HepG2 (cell line): Measurements from ENCODE around the gene COX4I1. TPM values are rescaled to one million over a fixed set of nuclear protein-coding genes. Genes with fewer than 3 reads are reported as not detected.

ENCODE experiments used
- ATAC-seq: fragments of 200-7000 bp; cut with Tn5 transposase; 3 replicates; pipeline ENCODE4 v1.9.1; 2020; ENCODE audit warnings: mild to moderate bottlenecking, moderate library complexity
- BruUV-seq: library from RNA; stranded (reverse); fragments of 400-500 nt; replicated peaks from 2 replicates; lab custom pipeline; 2021; lab: Mats Ljungman, UMichigan
- CTCF ChIA-PET: fragments of 300-600 bp; formaldehyde crosslinking; extraction: SDS; loops from one replicate; lab custom pipeline; 2021; ENCODE audit warnings: low total read pairs, inconsistent platforms, low intra/inter-chr PET ratio; lab: Yijun Ruan, JAX
- POLR2A ChIA-PET: fragments of 350-600 bp; sonication (Branson Sonifier 250); formaldehyde crosslinking; loops from one replicate; lab custom pipeline; 2020; ENCODE audit warnings: antibody characterized with exemption, inconsistent platforms; lab: Yijun Ruan, JAX
- DNase-seq: peaks from one replicate; pipeline ENCODE4 v3.0.0-alpha.2; 2015; ENCODE audit warnings: low spot score
- FAIRE-seq: peaks from 3 replicates; lab custom pipeline; 2011; peaks lifted over from hg19 to GRCh38; lab: Jason Lieb, UNC
- H2AFZ ChIP-seq: one replicate; pipeline ENCODE4 v1.6.1; 2011; ENCODE audit warnings: low read length, inconsistent platforms
- H3K27ac ChIP-seq: fragments of 300-600 bp; 3 replicates; pipeline ENCODE4 v1.8.0; 2011; ENCODE audit warnings: mixed run types, mild to moderate bottlenecking, mixed read lengths, low read length, inconsistent platforms; ENCODE audit not compliant: insufficient read depth; ENCODE audit errors: extremely low read length
- H3K27me3 ChIP-seq, 2 experiments: fragments of 200-600 bp in 1 of 2; 2 replicates in 1 of 2; 3 replicates in 1 of 2; pipeline versions ENCODE4 v1.6.0 to v1.8.0; 2011; ENCODE audit warnings: low read length in 2 of 2, mild to moderate bottlenecking in 2 of 2, moderate library complexity in 2 of 2, inconsistent platforms in 1 of 2; ENCODE audit not compliant: insufficient read depth in 2 of 2, control insufficient read depth in 1 of 2
- H3K36me3 ChIP-seq, 2 experiments: fragments of 200-600 bp in 1 of 2; replicated peaks in 1 of 2; 2 replicates in 1 of 2; 3 replicates in 1 of 2; pipeline versions ENCODE4 v1.5.1 to v1.8.0; 2011; ENCODE audit warnings: low read length in 2 of 2, inconsistent platforms in 1 of 2; ENCODE audit not compliant: insufficient read depth in 2 of 2, control insufficient read depth in 1 of 2
- H3K4me1 ChIP-seq: 2 replicates; pipeline ENCODE4 v1.5.1; 2012; ENCODE audit warnings: low read length, inconsistent platforms; ENCODE audit not compliant: insufficient read depth
- H3K4me2 ChIP-seq: 2 replicates; pipeline ENCODE4 v1.6.0; 2011; ENCODE audit warnings: low read depth, low read length, inconsistent platforms
- H3K4me3 ChIP-seq, 3 experiments: fragments of 200-600 bp in 1 of 3; sonication (generic), shearing (Covaris generic) in 1 of 3; replicated peaks in 1 of 3; 2 replicates each; pipeline ENCODE4 v1.5.1; 2011 to 2016; ENCODE audit warnings: low read length in 3 of 3, inconsistent platforms in 2 of 3, low read depth in 2 of 3, mild to moderate bottlenecking in 2 of 3, control low read depth in 1 of 3, mixed read lengths in 1 of 3; ENCODE audit not compliant: insufficient read depth in 1 of 3
- H3K79me2 ChIP-seq: one replicate; pipeline ENCODE4 v1.6.1; 2011; ENCODE audit warnings: low read length, inconsistent platforms; ENCODE audit not compliant: insufficient read depth
- H3K9ac ChIP-seq: 2 replicates; pipeline ENCODE4 v1.6.0; 2011; ENCODE audit warnings: mild to moderate bottlenecking, low read depth, low read length, inconsistent platforms; ENCODE audit not compliant: insufficient read depth
- H3K9me3 ChIP-seq: 2 replicates; pipeline ENCODE4 v1.5.1; 2012; ENCODE audit warnings: mild to moderate bottlenecking, low read length
- H4K20me1 ChIP-seq: 2 replicates; pipeline ENCODE4 v1.6.0; 2011; ENCODE audit warnings: inconsistent platforms, mild to moderate bottlenecking, low read length, moderate library complexity; ENCODE audit not compliant: insufficient read depth
- AGO2 ChIP-seq: fragments of 200-400 bp; formaldehyde crosslinking; optimal IDR thresholded peaks from 2 replicates; pipeline ENCODE3; 2017; ENCODE audit warnings: mild to moderate bottlenecking, low read depth, low read length, moderate library complexity
- HNRNPH1 ChIP-seq: fragments of 200-400 bp; formaldehyde crosslinking; optimal IDR thresholded peaks from 2 replicates; pipeline ENCODE3; 2017; ENCODE audit warnings: mild to moderate bottlenecking, low read depth, low read length
- SOX6 ChIP-seq, 2 experiments: fragments of 450-650 bp in 1 of 2; sonication (generic) in 1 of 2; formaldehyde crosslinking in 1 of 2; IDR thresholded peaks; 2 replicates each; pipeline versions ENCODE4 v1.4.0 to v1.6.1; 2017 to 2020; ENCODE audit warnings: antibody characterized with exemption in 1 of 2, mild to moderate bottlenecking in 1 of 2, missing genetic modification reagents in 1 of 2
- ZNF10 ChIP-seq: sonication (generic); formaldehyde crosslinking; IDR thresholded peaks from 2 replicates; pipeline ENCODE4 v1.4.0; 2020; ENCODE audit warnings: mild to moderate bottlenecking, low read depth, missing genetic modification reagents, borderline replicate concordance
- ZNF451 ChIP-seq: sonication (generic); formaldehyde crosslinking; IDR thresholded peaks from 2 replicates; pipeline ENCODE4 v1.5.0; 2020; ENCODE audit warnings: mild to moderate bottlenecking, missing genetic modification reagents
- ZNF577 ChIP-seq: sonication (generic); formaldehyde crosslinking; IDR thresholded peaks from 2 replicates; pipeline ENCODE4 v1.4.0; 2020; ENCODE audit warnings: mild to moderate bottlenecking, low read depth, missing genetic modification reagents, borderline replicate concordance
- WGBS: methylation state at CpG from one replicate; pipeline ENCODE4 v1.1.6; 2017; ENCODE audit warnings: low lambda C conversion rate; 5-methylcytosine and 5-hydroxymethylcytosine counted together
- in situ Hi-C: cut with HindIII; loops from 2 replicates; pipeline ENCODE4 v1.10.0; 2017; ENCODE audit warnings: low pct_unique_long_range_greater_than_20kb; ENCODE audit not compliant: extremely low pct_ligation_motif_present
- intact Hi-C: fragments of 100-400 bp; cut with micrococcal nuclease; formaldehyde crosslinking; loops from one replicate; pipeline ENCODE4 v1.10.0; 2022; ENCODE audit not compliant: unreplicated experiment
- polyA plus RNA-seq, 8 experiments: library from polyadenylated mRNA; depleted of rRNA in 3 of 8; stranded (reverse) in 7 of 8; unstranded in 1 of 8; fragments of >200 nt; fragmentation: Illumina TruSeq in 4 of 8; extraction: Trizol in 4 of 8; gene quantifications; 2 replicates each; pipeline versions ENCODE4 v1.2.1 to v1.2.3, GENCODE V29; 2011 to 2016; ENCODE audit warnings: low read depth in 4 of 8, missing spikeins in 1 of 8, mixed read lengths in 1 of 8; ENCODE audit not compliant: insufficient read depth in 1 of 8
- total RNA-seq, 5 experiments: library from RNA; depleted of rRNA; stranded (reverse); fragments of >200 nt; fragmentation: Illumina TruSeq; extraction: Trizol; gene quantifications; 2 replicates each; pipeline ENCODE4 v1.2.3, GENCODE V29; 2016; ENCODE audit warnings: low read depth in 1 of 5
- TF ChIP-seq, protein P1 (sequence below): sonication (generic); formaldehyde crosslinking; IDR thresholded peaks from 2 replicates; pipeline ENCODE4 v1.4.0; 2020; ENCODE audit warnings: mild to moderate bottlenecking, missing genetic modification reagents
- TF ChIP-seq, protein P2 (sequence below): sonication (generic); formaldehyde crosslinking; IDR thresholded peaks from 2 replicates; pipeline ENCODE4 v1.9.0; 2022; ENCODE audit warnings: missing genetic modification reagents, mild to moderate bottlenecking, borderline replicate concordance

Gene COX4I1
- total and polyA plus RNA-seq, 2 of the 13 experiments (the other 11 are each of a cell fraction or from before 2014, with no cell fraction given), result 658 to 902 TPM

DNA sequence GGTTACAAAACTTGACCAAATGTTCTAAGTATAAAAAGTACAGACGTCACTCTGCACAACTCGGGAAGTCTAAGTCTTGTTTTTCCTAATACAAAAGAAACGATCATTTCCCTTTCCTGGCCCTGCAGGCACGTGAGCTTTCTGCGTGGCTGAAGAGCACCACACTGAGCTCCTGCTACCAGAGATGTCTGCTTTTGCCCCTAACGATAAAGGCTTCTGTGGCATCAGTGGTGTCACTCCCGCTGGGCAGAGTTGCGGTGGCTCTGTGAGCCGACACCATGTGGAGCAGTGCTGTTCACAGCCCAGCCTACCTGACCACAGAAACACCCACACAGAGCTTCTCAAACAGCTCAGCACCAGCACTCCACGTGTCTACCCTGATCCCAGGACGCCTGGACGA lies 20.6 kb upstream of the COX4I1 start:
- no peak for DNase-seq
- TF ChIP-seq ZNF577 (CRISPR knock-in tag) (no peak), HNRNPH1 (no peak), ZNF451 (CRISPR knock-in tag) (no peak), ZNF10 (CRISPR knock-in tag) (no peak), SOX6 (IDR thresholded peaks at IDR 0.05) (no peak), SOX6 (CRISPR knock-in tag; IDR thresholded peaks at IDR 0.05) (no peak), AGO2 (peak; percentile 46)
- intact Hi-C loops (no loop called here), in situ Hi-C loops (no loop called here)
- Histone ChIP-seq H2AFZ (no peak overlapping the region), H3K27ac (no peak overlapping the region), H3K4me3 (no peak overlapping the region), H3K4me1 (peaks cover 25% of the 10 kb centered on the region), H3K79me2 (no peaks in the 10 kb centered on the region), H3K4me2 (no peak overlapping the region), H3K27me3 (no peaks in the 10 kb centered on the region), H3K9me3 (no peaks in the 10 kb centered on the region), H3K36me3 (peaks cover 22 to 61% of the 10 kb centered on the region in 2 experiments), H3K9ac (no peak overlapping the region), H4K20me1 (peaks cover 13% of the 10 kb centered on the region; the same call in 1 of the 2 replicates)
- no TSS peak for BruUV-seq
- ATAC-seq, result no peak
- ChIA-PET CTCF (no interaction called here), POLR2A (no interaction called here)
- WGBS, result over 99% methylated on average over 12 of the region's 12 CpGs
- FAIRE-seq, result no peak

DNA sequence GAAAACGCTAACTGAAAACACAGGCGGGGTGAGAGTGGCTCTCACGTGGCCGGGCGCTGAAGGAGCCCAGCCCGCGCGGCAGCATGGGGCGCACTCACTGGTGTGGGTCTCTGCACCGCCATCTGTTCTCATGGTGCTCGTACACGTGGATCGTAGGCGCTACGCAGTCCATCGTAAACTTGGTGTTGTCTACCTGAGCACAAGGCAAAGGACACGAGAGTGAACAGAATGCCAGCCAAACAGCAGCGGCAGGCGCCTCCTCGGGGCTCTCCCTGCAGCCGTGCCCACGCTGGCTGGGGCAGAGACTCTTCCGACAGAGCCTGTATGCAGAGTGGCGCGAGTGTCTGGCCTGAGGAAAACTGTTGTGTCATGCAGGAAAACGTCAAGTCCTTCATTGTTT lies 19.2 kb upstream of the COX4I1 start:
- no TSS peak for BruUV-seq
- Histone ChIP-seq H3K27me3 (no peaks in the 10 kb centered on the region), H3K4me2 (no peak overlapping the region), H3K4me3 (no peak overlapping the region), H3K27ac (no peak overlapping the region), H3K36me3 (peaks cover 22 to 66% of the 10 kb centered on the region in 2 experiments), H3K9ac (no peak overlapping the region), H3K79me2 (peaks cover 5% of the 10 kb centered on the region), H2AFZ (no peak overlapping the region), H4K20me1 (peaks cover 13% of the 10 kb centered on the region; the same call in 1 of the 2 replicates), H3K9me3 (no peaks in the 10 kb centered on the region), H3K4me1 (peaks cover 25% of the 10 kb centered on the region)
- in situ Hi-C loops, result no loop called here
- ChIA-PET CTCF (no interaction called here), POLR2A (interaction anchor here (0.6 kb wide), 1 partner anchor 1023 kb away, joined by 3 read pairs; no protein-coding TSS in a partner anchor)
- WGBS, result 94% methylated on average over 25 of the region's 26 CpGs
- FAIRE-seq (no peak), DNase-seq (no peak), ATAC-seq (no peak)
- intact Hi-C loops, result no loop called here
- peak; percentile 19 for TF ChIP-seq AGO2
- TF ChIP-seq, protein P1, sequence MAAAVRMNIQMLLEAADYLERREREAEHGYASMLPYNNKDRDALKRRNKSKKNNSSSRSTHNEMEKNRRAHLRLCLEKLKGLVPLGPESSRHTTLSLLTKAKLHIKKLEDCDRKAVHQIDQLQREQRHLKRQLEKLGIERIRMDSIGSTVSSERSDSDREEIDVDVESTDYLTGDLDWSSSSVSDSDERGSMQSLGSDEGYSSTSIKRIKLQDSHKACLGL (CRISPR knock-in tag), result 0 out of 2 replicates have a peak, but pooled peaks have one; percentile 20
- TF ChIP-seq, protein P2, sequence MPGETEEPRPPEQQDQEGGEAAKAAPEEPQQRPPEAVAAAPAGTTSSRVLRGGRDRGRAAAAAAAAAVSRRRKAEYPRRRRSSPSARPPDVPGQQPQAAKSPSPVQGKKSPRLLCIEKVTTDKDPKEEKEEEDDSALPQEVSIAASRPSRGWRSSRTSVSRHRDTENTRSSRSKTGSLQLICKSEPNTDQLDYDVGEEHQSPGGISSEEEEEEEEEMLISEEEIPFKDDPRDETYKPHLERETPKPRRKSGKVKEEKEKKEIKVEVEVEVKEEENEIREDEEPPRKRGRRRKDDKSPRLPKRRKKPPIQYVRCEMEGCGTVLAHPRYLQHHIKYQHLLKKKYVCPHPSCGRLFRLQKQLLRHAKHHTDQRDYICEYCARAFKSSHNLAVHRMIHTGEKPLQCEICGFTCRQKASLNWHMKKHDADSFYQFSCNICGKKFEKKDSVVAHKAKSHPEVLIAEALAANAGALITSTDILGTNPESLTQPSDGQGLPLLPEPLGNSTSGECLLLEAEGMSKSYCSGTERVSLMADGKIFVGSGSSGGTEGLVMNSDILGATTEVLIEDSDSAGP (CRISPR knock-in tag), result no peak
